Naive thymus-derived CD8-positive, alpha-beta T cell (primary cell): ENCODE data around the gene PRKCE. TPM values are rescaled to one million over a fixed set of nuclear protein-coding genes. Genes with fewer than 3 reads are reported as not detected.
"Not testable (repeated sequence)": the region's sequence is repeated elsewhere in the genome, so short reads cannot be mapped to it uniquely, and the experiment has no call there.

Experiments used
- ATAC-seq, 2 donors: fragments of 150-1000 bp; cut with Tn5 transposase in 1 of 2; sonication (Bioruptor Pico), chemical (Tn5 transposase) in 1 of 2; 1 replicate in 1 of 2; 2 replicates in 1 of 2; pipeline ENCODE4 v1.10.0; 2021; ENCODE audit warnings: mild to moderate bottlenecking in 2 of 2, moderate library complexity in 2 of 2
- POLR2A ChIA-PET: fragments of 350-600 bp; sonication (Branson Sonifier 250); formaldehyde crosslinking; loops from one replicate; lab custom pipeline; 2021; ENCODE audit warnings: antibody characterized with exemption; lab: Charles Lee
- DNase-seq, 10 donors: peaks; one replicate each; pipeline versions ENCODE4 v3.0.0 to v3.0.0-alpha.2; 2020 to 2022
- H3K27ac Mint-ChIP-seq, 10 donors: one replicate each; pipeline ENCODE4 v1.8.0; 2020 to 2022; ENCODE audit warnings: mild to moderate bottlenecking in 10 of 10, mixed read lengths in 10 of 10, moderate library complexity in 4 of 10, inconsistent platforms in 1 of 10
- H3K27me3 Mint-ChIP-seq, 5 donors: one replicate each; pipeline ENCODE4 v1.8.0; 2021 to 2022; ENCODE audit warnings: mixed read lengths in 5 of 5
- H3K36me3 Mint-ChIP-seq, 3 donors: one replicate each; pipeline ENCODE4 v1.8.0; 2020 to 2022; ENCODE audit warnings: mixed read lengths in 3 of 3, mild to moderate bottlenecking in 2 of 3, inconsistent platforms in 1 of 3
- H3K4me1 Mint-ChIP-seq, 4 donors: one replicate each; pipeline ENCODE4 v1.8.0; 2021 to 2022; ENCODE audit warnings: mixed read lengths in 4 of 4
- H3K4me3 Mint-ChIP-seq, 10 donors: one replicate each; pipeline ENCODE4 v1.8.0; 2020 to 2022; ENCODE audit warnings: mild to moderate bottlenecking in 10 of 10, mixed read lengths in 10 of 10, moderate library complexity in 6 of 10, inconsistent platforms in 1 of 10
- H3K9me3 Mint-ChIP-seq, 9 donors: one replicate each; pipeline ENCODE4 v1.8.0; 2020 to 2022; ENCODE audit warnings: mixed read lengths in 9 of 9, mild to moderate bottlenecking in 3 of 9, inconsistent platforms in 1 of 9, moderate library complexity in 1 of 9
- polyA plus RNA-seq, 3 donors: library from polyadenylated mRNA; unstranded; fragments of 300-500 nt; fragmentation: Illumina TruSeq; gene quantifications; one replicate each; pipeline ENCODE4 v1.2.3, GENCODE V29; 2021
- total RNA-seq, 8 experiments: library from RNA in 2 of 8; stranded (reverse) in 2 of 8; gene quantifications; one replicate each; pipeline ENCODE4 v1.2.3 and lab custom pipeline; 2021 to 2026

The PRKCE gene
- total and polyA plus RNA-seq, 5 experiments from 2014 or later: 1.6 to 20.2 (median 2.7) TPM

GRCh38 chr2:46193855-46194254, 542.4 kb downstream of the PRKCE start:
- POLR2A ChIA-PET: no interaction called here
- H3K4me1 Mint-ChIP-seq: peaks cover 0 to 4% (median 1%) of the 10 kb centered on the region in 4 donors
- no peak for DNase-seq
- no peaks in the 10 kb centered on the region for H3K36me3 Mint-ChIP-seq
- H3K4me3 Mint-ChIP-seq: no peak overlapping the region
- no peak for ATAC-seq
- H3K27me3 Mint-ChIP-seq: peaks cover 0 to 3% (median 0%) of the 10 kb centered on the region in 5 donors
- H3K27ac Mint-ChIP-seq: peak overlapping the region in 1 of 10 donors; percentile 28
- H3K9me3 Mint-ChIP-seq: no peaks in the 10 kb centered on the region

- POLR2A ChIA-PET: interaction anchor here (0.6 kb wide), 1 partner anchor 98 kb away, joined by 6 read pairs; no protein-coding TSS in a partner anchor
- H3K4me3 Mint-ChIP-seq: no peak overlapping the region
These were observed 543.4 kb downstream of the PRKCE start for GRCh38 chr2:46194856-46195255.

GRCh38 chr2:46195819-46196218, 544.3 kb downstream of the PRKCE start:
- H3K27ac Mint-ChIP-seq: no peak overlapping the region
- ATAC-seq (no peak), DNase-seq (no peak)
- no peak overlapping the region for H3K4me3 Mint-ChIP-seq
- H3K27me3 Mint-ChIP-seq: no peaks in the 10 kb centered on the region
- POLR2A ChIA-PET: no interaction called here
- no peaks in the 10 kb centered on the region for H3K36me3 Mint-ChIP-seq
- peaks cover 2 to 16% (median 9%) of the 10 kb centered on the region in 4 donors for H3K4me1 Mint-ChIP-seq
- H3K9me3 Mint-ChIP-seq: no peaks in the 10 kb centered on the region

More at GRCh38 chr2:46194856-46195255, 543.4 kb downstream of the PRKCE start:
- H3K4me1 Mint-ChIP-seq: peaks cover 1 to 7% (median 3%) of the 10 kb centered on the region in 4 donors
- DNase-seq (no peak), ATAC-seq (no peak)
- H3K27me3 Mint-ChIP-seq: peaks cover 0 to 3% (median 0%) of the 10 kb centered on the region in 5 donors
- H3K27ac Mint-ChIP-seq: no peak overlapping the region
- H3K36me3 Mint-ChIP-seq: no peaks in the 10 kb centered on the region
- no peaks in the 10 kb centered on the region for H3K9me3 Mint-ChIP-seq

GRCh38 chr2:46196871-46197462, 545.5 kb downstream of the PRKCE start:
- Mint-ChIP-seq H3K27me3 (no peaks in the 10 kb centered on the region), H3K4me3 (no peak overlapping the region), H3K4me1 (peaks cover 12 to 23% (median 17%) of the 10 kb centered on the region in 4 donors), H3K27ac (peak overlapping the region in 1 of 10 donors; percentile 35), H3K36me3 (peaks cover 0 to 2% (median 0%) of the 10 kb centered on the region in 3 donors), H3K9me3 (no peaks in the 10 kb centered on the region)
- ATAC-seq: no peak
- POLR2A ChIA-PET: interaction anchor here (0.7 kb wide), 1 partner anchor 11 kb away, joined by 3 read pairs; no protein-coding TSS in a partner anchor
- DNase-seq: no peak

GRCh38 chr2:46197672-46198071, 546.2 kb downstream of the PRKCE start:
- no peaks in the 10 kb centered on the region for H3K9me3 Mint-ChIP-seq
- no peak overlapping the region for H3K4me3 Mint-ChIP-seq
- ATAC-seq (no peak), DNase-seq (no peak)
- peak overlapping the region in 2 of 10 donors; percentile 35 to 47 for H3K27ac Mint-ChIP-seq
- peaks cover 0 to 2% (median 0%) of the 10 kb centered on the region in 3 donors for H3K36me3 Mint-ChIP-seq
- peaks cover 12 to 23% (median 17%) of the 10 kb centered on the region in 4 donors for H3K4me1 Mint-ChIP-seq
- POLR2A ChIA-PET: no interaction called here
- peaks cover 0 to under 1% (median 0%) of the 10 kb centered on the region in 5 donors for H3K27me3 Mint-ChIP-seq

- Mint-ChIP-seq H3K9me3 (no peaks in the 10 kb centered on the region), H3K4me3 (no peak overlapping the region), H3K27ac (peak overlapping the region in 1 of 10 donors; percentile 47), H3K27me3 (peaks cover 0 to 5% (median 0%) of the 10 kb centered on the region in 5 donors), H3K4me1 (peaks cover 18 to 28% (median 22%) of the 10 kb centered on the region in 4 donors), H3K36me3 (peaks cover 0 to 2% (median 0%) of the 10 kb centered on the region in 3 donors)
- no peak for ATAC-seq
- no peak for DNase-seq
- POLR2A ChIA-PET: no interaction called here
These were observed 546.8 kb downstream of the PRKCE start for GRCh38 chr2:46198164-46198883.

- POLR2A ChIA-PET: no interaction called here
- no peaks in the 10 kb centered on the region for H3K9me3 Mint-ChIP-seq
- H3K4me3 Mint-ChIP-seq: no peak overlapping the region
- peaks cover 18 to 28% (median 23%) of the 10 kb centered on the region in 4 donors for H3K4me1 Mint-ChIP-seq
- ATAC-seq: no peak
- DNase-seq: no peak
- no peak overlapping the region for H3K27ac Mint-ChIP-seq
- H3K27me3 Mint-ChIP-seq: peaks cover 0 to 5% (median 0%) of the 10 kb centered on the region in 5 donors
- peaks cover 0 to 2% (median 0%) of the 10 kb centered on the region in 3 donors for H3K36me3 Mint-ChIP-seq
These were observed 547.5 kb downstream of the PRKCE start for GRCh38 chr2:46198966-46199365.

GRCh38 chr2:46200100-46200690, 548.7 kb downstream of the PRKCE start:
- peak overlapping the region in 5 of 10 donors; percentile 9 to 82 (median 73) for H3K27ac Mint-ChIP-seq
- H3K4me3 Mint-ChIP-seq: peak overlapping the region in 1 of 10 donors; percentile 8
- H3K27me3 Mint-ChIP-seq: peaks cover 0 to 5% (median 0%) of the 10 kb centered on the region in 5 donors
- POLR2A ChIA-PET: no interaction called here
- H3K9me3 Mint-ChIP-seq: no peaks in the 10 kb centered on the region
- peaks cover 0 to 2% (median 0%) of the 10 kb centered on the region in 3 donors for H3K36me3 Mint-ChIP-seq
- ATAC-seq (no peak), DNase-seq (no peak)
- peaks cover 18 to 28% (median 23%) of the 10 kb centered on the region in 4 donors for H3K4me1 Mint-ChIP-seq

- Mint-ChIP-seq H3K27me3 (peaks cover 0 to 5% (median 0%) of the 10 kb centered on the region in 5 donors), H3K4me1 (peaks cover 18 to 28% (median 23%) of the 10 kb centered on the region in 4 donors), H3K27ac (peak overlapping the region in 5 of 10 donors; percentile 12 to 82 (median 29))
These were observed 549.6 kb downstream of the PRKCE start for GRCh38 chr2:46200861-46201605.

GRCh38 chr2:46202453-46202852, 551.0 kb downstream of the PRKCE start:
- Mint-ChIP-seq H3K36me3 (peaks cover 0 to 2% (median 0%) of the 10 kb centered on the region in 3 donors), H3K4me3 (no peak overlapping the region), H3K27ac (peak overlapping the region in 1 of 10 donors; percentile 12), H3K27me3 (peaks cover 0 to 5% (median 0%) of the 10 kb centered on the region in 5 donors), H3K9me3 (no peaks in the 10 kb centered on the region), H3K4me1 (peaks cover 16 to 26% (median 23%) of the 10 kb centered on the region in 4 donors)
- POLR2A ChIA-PET: no interaction called here
- DNase-seq (no peak), ATAC-seq (no peak)

More at GRCh38 chr2:46200861-46201605, 549.6 kb downstream of the PRKCE start:
- no peaks in the 10 kb centered on the region for H3K9me3 Mint-ChIP-seq
- peak overlapping the region in 1 of 10 donors; percentile 4 for H3K4me3 Mint-ChIP-seq
- POLR2A ChIA-PET: no interaction called here
- H3K36me3 Mint-ChIP-seq: peaks cover 0 to 2% (median 0%) of the 10 kb centered on the region in 3 donors
- no peak for DNase-seq
- ATAC-seq: no peak

- no peak overlapping the region for H3K4me3 Mint-ChIP-seq
These were observed 551.5 kb downstream of the PRKCE start for GRCh38 chr2:46202987-46203386.

GRCh38 chr2:46203636-46204035, 552.2 kb downstream of the PRKCE start:
- DNase-seq, H3K36me3 Mint-ChIP-seq, H3K9me3 Mint-ChIP-seq, ATAC-seq, H3K27ac Mint-ChIP-seq, POLR2A ChIA-PET, H3K4me3 Mint-ChIP-seq, H3K27me3 Mint-ChIP-seq: not testable (repeated sequence)
- H3K4me1 Mint-ChIP-seq: peaks cover 18 to 30% (median 23%) of the 10 kb centered on the region in 4 donors

More at GRCh38 chr2:46202987-46203386, 551.5 kb downstream of the PRKCE start:
- Mint-ChIP-seq H3K27ac (peak overlapping the region in 1 of 10 donors; percentile 5), H3K9me3 (no peaks in the 10 kb centered on the region), H3K27me3 (peaks cover 0 to 5% (median 0%) of the 10 kb centered on the region in 5 donors), H3K4me1 (peaks cover 18 to 30% (median 23%) of the 10 kb centered on the region in 4 donors), H3K36me3 (peaks cover 0 to 2% (median 0%) of the 10 kb centered on the region in 3 donors)
- ATAC-seq (no peak), DNase-seq (no peak)
- POLR2A ChIA-PET: no interaction called here
